ENCODE data around the gene SOS2. TPM values are rescaled to one million over a fixed set of nuclear protein-coding genes. Genes with fewer than 3 reads are reported as not detected.

The SOS2 gene
- total RNA-seq (10 to 100 TPM; 31.9 to 40.4 (median 38.7) TPM), polyA plus RNA-seq (10 to 100 TPM; 11.2 to 25.2 (median 18.6) TPM)

DNA sequence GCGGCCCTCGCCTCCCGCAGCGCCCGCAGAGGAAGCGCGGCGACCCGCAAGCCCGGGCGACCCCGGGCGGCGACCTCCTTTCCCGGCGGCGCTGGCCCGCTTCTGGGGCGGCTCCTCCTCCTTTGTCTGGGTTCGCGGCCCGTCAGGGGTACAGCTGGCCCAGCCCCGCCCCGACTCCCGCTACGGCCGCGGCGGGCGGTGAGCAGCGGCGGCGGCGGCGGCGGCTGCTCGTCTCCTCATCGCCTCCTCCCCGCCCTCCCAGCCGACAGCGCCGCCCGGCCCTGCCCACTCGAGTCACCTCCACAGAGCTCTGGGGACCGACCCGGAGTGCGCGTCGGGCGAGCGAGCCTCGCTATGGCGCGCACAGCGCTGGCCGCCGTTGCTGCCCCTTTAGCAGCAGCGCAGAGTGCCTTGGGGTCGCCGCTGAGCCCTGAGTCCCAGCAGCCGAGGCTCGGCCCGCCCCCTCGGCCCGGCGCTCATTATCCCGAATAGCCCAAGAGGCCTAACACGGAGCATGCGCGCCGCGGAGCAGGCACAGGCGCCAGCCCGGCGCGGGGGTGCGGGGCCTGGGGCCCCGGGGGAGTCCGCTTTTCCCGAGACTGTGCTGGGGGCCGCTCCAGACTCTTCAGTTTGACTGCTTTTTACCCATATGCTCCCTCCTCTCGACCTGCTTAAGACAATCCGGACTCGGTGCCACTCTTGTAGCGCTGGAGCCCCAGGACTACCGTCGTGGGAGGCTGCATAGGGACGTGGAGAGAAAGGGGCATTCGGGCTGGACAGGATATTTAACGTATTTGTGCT lies at the start of gene SOS2:
Gene SOS2 (minus strand): TSS at position 104 of the 801 bp plus-strand sequence. CDS start 295 bp downstream, outside the sequence.
- no peaks in the 10 kb centered on the region for H3K27me3 ChIP-seq
- H3K4me3 ChIP-seq, result peak within 1 kb of the TSS; percentile 59 to 89 (median 70)
- H3K36me3 ChIP-seq, result no peaks in the 10 kb centered on the region
- H3K9me3 ChIP-seq, result no peaks in the 10 kb centered on the region
- DNase-seq, result peak; percentile 94
- 0% methylated on average over 90 of the region's 90 CpGs for WGBS, 2 donors
- peak within 1 kb of the TSS; percentile 95 to 99 (median 98) for H3K27ac ChIP-seq
- TF ChIP-seq CTCF (IDR thresholded peaks at IDR 0.05) (no peak), EP300 (IDR thresholded peaks at IDR 0.05) (no peak), POLR2AphosphoS5 (IDR thresholded peaks at IDR 0.05) (peak; percentile 54 to 94 (median 86)), POLR2A (IDR thresholded peaks at IDR 0.05) (peak; percentile 12 to 49)
- intact Hi-C loops (cut with DNase I), result loop anchor here (5.0 kb wide), 4 partner anchors 81 to 364 kb away; partner anchors contain the start of genes DMAC2L, L2HGDH, MAP4K5 and VCPKMT
- H3K4me1 ChIP-seq, result peaks cover 0 to 53% (median 38%) of the 10 kb centered on the region in 4 donors

GRCh38 chr14:50272498-50272897 lies 41.1 kb upstream of the SOS2 start:
- WGBS, 2 donors, result 88 to 98% methylated on average over 1 of the region's 1 CpG
- Histone ChIP-seq H3K27me3 (no peaks in the 10 kb centered on the region), H3K27ac (no peak overlapping the region), H3K36me3 (no peaks in the 10 kb centered on the region), H3K9me3 (no peaks in the 10 kb centered on the region), H3K4me3 (no peak overlapping the region), H3K4me1 (no peaks in the 10 kb centered on the region)
- DNase-seq, result no peak
- intact Hi-C loops (cut with DNase I), result no loop called here
- TF ChIP-seq POLR2AphosphoS5 (IDR thresholded peaks at IDR 0.05) (no peak), CTCF (IDR thresholded peaks at IDR 0.05) (no peak), EP300 (IDR thresholded peaks at IDR 0.05) (no peak), POLR2A (IDR thresholded peaks at IDR 0.05) (no peak)

DNA sequence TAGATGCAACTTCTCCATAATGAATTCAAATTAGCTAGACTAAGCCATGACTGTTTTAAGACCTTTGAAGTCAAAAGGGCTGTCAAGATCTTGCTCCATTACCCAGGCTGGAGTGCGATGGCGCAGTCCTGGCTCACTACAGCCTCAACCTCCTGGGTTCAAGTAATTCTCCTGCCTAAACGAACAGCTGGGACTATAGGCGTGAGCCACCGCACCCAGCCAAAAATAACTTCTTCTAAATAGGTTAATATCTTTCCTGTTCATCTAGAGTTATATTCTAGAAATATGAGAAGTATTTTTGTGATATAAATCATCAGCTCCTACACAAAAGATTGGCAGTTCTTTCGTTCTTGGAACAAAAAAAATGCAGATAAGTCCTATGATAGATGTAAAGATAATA lies 39.6 kb upstream of the SOS2 start:
- no peak overlapping the region for H3K4me3 ChIP-seq
- TF ChIP-seq CTCF (IDR thresholded peaks at IDR 0.05), result no peak
- no peak for TF ChIP-seq EP300 (IDR thresholded peaks at IDR 0.05)
- TF ChIP-seq POLR2AphosphoS5 (IDR thresholded peaks at IDR 0.05), result no peak
- TF ChIP-seq POLR2A (IDR thresholded peaks at IDR 0.05), result no peak
- no peaks in the 10 kb centered on the region for H3K4me1 ChIP-seq
- no peak for DNase-seq
- H3K27ac ChIP-seq, result no peak overlapping the region
- no peaks in the 10 kb centered on the region for H3K36me3 ChIP-seq
- H3K9me3 ChIP-seq, result no peaks in the 10 kb centered on the region
- 91 to 94% methylated on average over 6 of the region's 6 CpGs for WGBS, 2 donors
- intact Hi-C loops (cut with DNase I), result no loop called here
- H3K27me3 ChIP-seq, result no peaks in the 10 kb centered on the region

DNA sequence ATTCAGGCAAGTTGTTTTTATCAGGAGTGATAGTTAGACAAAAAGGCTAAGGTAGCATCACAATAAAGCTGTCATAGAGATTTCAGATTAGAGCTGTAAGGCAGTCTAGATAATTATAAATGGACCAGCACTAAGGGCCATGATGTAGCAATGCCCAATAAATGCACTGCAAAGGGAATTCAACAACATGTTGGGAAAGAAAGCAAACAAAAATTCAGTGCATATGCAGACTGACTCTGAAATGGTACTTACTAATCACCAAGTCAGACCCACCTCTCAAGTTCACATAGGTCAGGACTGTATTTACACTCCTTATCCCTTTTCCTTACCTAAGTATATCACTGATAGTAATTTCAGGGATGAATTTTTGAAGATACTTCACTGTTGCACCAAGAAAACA lies 33.7 kb upstream of the SOS2 start:
- no peak for DNase-seq
- H3K27me3 ChIP-seq, result no peaks in the 10 kb centered on the region
- no peaks in the 10 kb centered on the region for H3K9me3 ChIP-seq
- no peak overlapping the region for H3K4me3 ChIP-seq
- peaks cover 0 to 9% (median 0%) of the 10 kb centered on the region in 4 donors for H3K36me3 ChIP-seq
- no peak overlapping the region for H3K27ac ChIP-seq
- H3K4me1 ChIP-seq, result no peaks in the 10 kb centered on the region
- TF ChIP-seq CTCF (IDR thresholded peaks at IDR 0.05) (no peak), POLR2AphosphoS5 (IDR thresholded peaks at IDR 0.05) (no peak), POLR2A (IDR thresholded peaks at IDR 0.05) (no peak), EP300 (IDR thresholded peaks at IDR 0.05) (no peak)
- intact Hi-C loops (cut with DNase I), result no loop called here
